Hepatocyte (in vitro differentiated cells): ENCODE measurements around the gene DDR1. TPM values are rescaled to one million over a fixed set of nuclear protein-coding genes. Genes with fewer than 3 reads are reported as not detected.

Source experiments
- DNase-seq: peaks from one replicate; pipeline ENCODE4 v3.0.0-alpha.2; 2016; ENCODE audit warnings: low spot score
- H2AFZ ChIP-seq: fragments of 200-600 bp; sonication (generic); 2 replicates; pipeline ENCODE4 v1.6.0; 2016; ENCODE audit warnings: antibody characterized with exemption, mild to moderate bottlenecking
- H3K27ac ChIP-seq: fragments of 200-600 bp; sonication (generic); 2 replicates; pipeline ENCODE4 v1.5.1; 2016; ENCODE audit warnings: mild to moderate bottlenecking
- H3K27me3 ChIP-seq: fragments of 200-600 bp; sonication (generic); 2 replicates; pipeline ENCODE4 v1.6.1; 2016
- H3K36me3 ChIP-seq: fragments of 200-600 bp; sonication (generic); replicated peaks from 2 replicates; pipeline ENCODE4 v1.5.1; 2016; ENCODE audit warnings: low read depth; ENCODE audit not compliant: insufficient read depth
- H3K4me1 ChIP-seq: fragments of 200-600 bp; sonication (generic); 2 replicates; pipeline ENCODE4 v1.5.1; 2016; ENCODE audit warnings: mild to moderate bottlenecking, moderate library complexity; ENCODE audit not compliant: insufficient read depth
- H3K4me2 ChIP-seq: fragments of 200-600 bp; sonication (generic); 2 replicates; pipeline ENCODE4 v1.6.0; 2016
- H3K4me3 ChIP-seq: fragments of 200-600 bp; sonication (generic); 2 replicates; pipeline ENCODE4 v1.5.1; 2016; ENCODE audit warnings: mild to moderate bottlenecking
- H3K79me2 ChIP-seq: fragments of 200-600 bp; sonication (generic); 2 replicates; pipeline ENCODE4 v1.6.0; 2017; ENCODE audit warnings: mild to moderate bottlenecking
- H3K9me2 ChIP-seq: fragments of 200-600 bp; sonication (generic); replicated peaks from 2 replicates; pipeline ENCODE4 v1.6.0; 2017; ENCODE audit warnings: mild to moderate bottlenecking; ENCODE audit not compliant: insufficient read depth
- H3K9me3 ChIP-seq: fragments of 200-600 bp; sonication (generic); 2 replicates; pipeline ENCODE4 v1.5.1; 2016; ENCODE audit warnings: low read depth, mild to moderate bottlenecking
- H4K20me1 ChIP-seq: fragments of 200-600 bp; sonication (generic); 2 replicates; pipeline ENCODE4 v1.6.0; 2016; ENCODE audit warnings: mild to moderate bottlenecking; ENCODE audit not compliant: insufficient read depth, poor library complexity, severe bottlenecking
- CTCF ChIP-seq: fragments of 200-600 bp; sonication (generic); IDR thresholded peaks from 2 replicates; pipeline ENCODE4 v1.5.1; 2016; ENCODE audit warnings: antibody characterized with exemption, mild to moderate bottlenecking; ENCODE audit not compliant: poor library complexity
- EZH2 ChIP-seq: fragments of 200-600 bp; sonication (generic); IDR thresholded peaks from 2 replicates; pipeline ENCODE4 v1.6.1; 2016; ENCODE audit warnings: antibody characterized with exemption, mild to moderate bottlenecking, borderline replicate concordance
- EZH2phosphoT487 ChIP-seq: fragments of 200-600 bp; sonication (generic); IDR thresholded peaks from one replicate; pipeline ENCODE4 v1.6.1; 2018; ENCODE audit warnings: antibody characterized with exemption, mild to moderate bottlenecking, low read depth, moderate library complexity; ENCODE audit not compliant: unreplicated experiment, severe bottlenecking
- WGBS: methylation state at CpG from one replicate; pipeline ENCODE4 v1.1.6; 2016; ENCODE audit warnings: low lambda C conversion rate; ENCODE audit errors: missing lambda C conversion rate; 5-methylcytosine and 5-hydroxymethylcytosine counted together
- polyA plus RNA-seq: library from polyadenylated mRNA; unstranded; fragments of >200 nt; fragmentation: Nextera tagmentation; extraction: Ambion mirVana; gene quantifications from 2 replicates; pipeline ENCODE4 v1.2.1, GENCODE V29; 2016
- total RNA-seq: library from RNA; depleted of rRNA; stranded (reverse); fragments of >200 nt; gene quantifications from 2 replicates; pipeline ENCODE4 v1.2.3, GENCODE V29; 2014

DDR1 gene
- total and polyA plus RNA-seq, 2 experiments from 2014 or later = 94.4 TPM

GRCh38 chr6:30876039-30876730, 8.1 kb upstream of the DDR1 start:
- H2AFZ ChIP-seq = no peak overlapping the region
- no peaks in the 10 kb centered on the region for H3K36me3 ChIP-seq
- H3K27ac ChIP-seq = peak overlapping the region; percentile 78
- no peaks in the 10 kb centered on the region for H3K27me3 ChIP-seq
- no peaks in the 10 kb centered on the region for H4K20me1 ChIP-seq
- H3K9me3 ChIP-seq = no peaks in the 10 kb centered on the region
- 79% methylated on average over 4 of the region's 4 CpGs for WGBS
- no peaks in the 10 kb centered on the region for H3K79me2 ChIP-seq
- peak; percentile 58 for DNase-seq
- no peak overlapping the region for H3K4me2 ChIP-seq
- no peak overlapping the region for H3K4me3 ChIP-seq
- peaks cover 21% of the 10 kb centered on the region for H3K4me1 ChIP-seq
- TF ChIP-seq CTCF = no peak
- no peak for TF ChIP-seq EZH2phosphoT487
- H3K9me2 ChIP-seq = no peaks in the 10 kb centered on the region

DNA sequence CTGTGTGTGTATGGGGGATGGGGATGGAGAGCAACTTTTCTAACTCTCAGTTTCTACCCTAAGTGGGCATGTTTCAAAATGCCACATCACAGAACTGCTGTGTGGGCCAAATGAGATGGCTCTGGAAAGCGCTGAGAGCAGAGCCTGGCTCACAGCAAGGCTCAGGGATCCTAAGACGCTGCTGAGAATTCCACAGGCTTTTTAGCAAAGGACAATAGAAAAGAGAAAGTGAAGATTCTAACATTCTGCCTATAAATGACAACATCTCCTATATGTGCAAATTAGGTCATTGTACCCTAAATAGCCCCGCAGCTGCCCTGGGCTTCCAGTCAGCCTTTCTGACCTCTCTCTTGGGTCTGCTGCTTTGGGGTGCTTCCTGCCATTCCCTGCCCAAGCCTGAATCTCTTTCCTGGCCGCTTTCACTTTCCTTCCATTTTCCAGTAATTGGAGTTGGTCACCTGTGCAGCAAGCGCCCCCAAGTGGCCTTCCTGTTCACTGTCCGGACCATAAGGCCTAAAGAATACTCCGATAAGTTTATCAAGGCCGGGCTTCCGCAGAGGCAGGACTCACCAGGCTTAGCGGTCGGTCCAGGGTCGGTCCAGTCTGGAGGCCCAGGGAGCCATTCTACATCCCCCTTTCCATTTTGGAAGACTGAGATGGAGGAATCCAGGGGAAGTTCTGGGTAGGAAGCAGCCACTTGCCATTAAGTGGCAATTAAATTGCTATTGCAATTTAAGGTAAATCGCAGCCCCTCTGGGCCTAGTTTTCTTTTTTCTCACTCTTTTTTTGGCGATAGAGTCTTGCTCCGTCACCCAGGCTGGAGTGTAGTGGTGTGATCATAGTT, 6.7 kb upstream of the DDR1 start:
- no peaks in the 10 kb centered on the region for H4K20me1 ChIP-seq
- H2AFZ ChIP-seq = peak overlapping the region; percentile 72
- H3K79me2 ChIP-seq = no peaks in the 10 kb centered on the region
- no peaks in the 10 kb centered on the region for H3K27me3 ChIP-seq
- peaks cover 35% of the 10 kb centered on the region for H3K4me1 ChIP-seq
- no peak overlapping the region for H3K4me3 ChIP-seq
- H3K27ac ChIP-seq = peak overlapping the region; percentile 78
- H3K4me2 ChIP-seq = peak overlapping the region; percentile 70
- WGBS = 24% methylated on average over 15 of the region's 15 CpGs
- DNase-seq = peak; percentile 94
- TF ChIP-seq EZH2phosphoT487 = no peak
- TF ChIP-seq CTCF = peak; percentile 92
- H3K9me2 ChIP-seq = no peaks in the 10 kb centered on the region
- H3K36me3 ChIP-seq = no peaks in the 10 kb centered on the region
- no peaks in the 10 kb centered on the region for H3K9me3 ChIP-seq

- H4K20me1 ChIP-seq = no peaks in the 10 kb centered on the region
- H3K27ac ChIP-seq = peak overlapping the region; percentile 100
- no peak for TF ChIP-seq CTCF
- TF ChIP-seq EZH2phosphoT487 = no peak
- TF ChIP-seq EZH2 = no peak
- no peak for DNase-seq
- H3K4me3 ChIP-seq = no peak overlapping the region
- H3K27me3 ChIP-seq = no peaks in the 10 kb centered on the region
- H3K4me1 ChIP-seq = peaks cover 46% of the 10 kb centered on the region
- no peaks in the 10 kb centered on the region for H3K9me2 ChIP-seq
- H3K36me3 ChIP-seq = no peaks in the 10 kb centered on the region
- H2AFZ ChIP-seq = no peak overlapping the region
- WGBS = 75% methylated on average over 8 of the region's 8 CpGs
- H3K79me2 ChIP-seq = peaks cover 7% of the 10 kb centered on the region
- no peaks in the 10 kb centered on the region for H3K9me3 ChIP-seq
- H3K4me2 ChIP-seq = peak overlapping the region; percentile 95
These were observed 4.5 kb upstream of the DDR1 start for GRCh38 chr6:30879684-30880427.
